ENCODE results near the gene AKAP13. TPM values are rescaled to one million over a fixed set of nuclear protein-coding genes. Genes with fewer than 3 reads are reported as not detected.

AKAP13 gene
- total and polyA plus RNA-seq, 2 of the 13 experiments (the other 11 are each of a cell fraction or from before 2014, with no cell fraction given): 6.7 to 27.1 TPM

DNA sequence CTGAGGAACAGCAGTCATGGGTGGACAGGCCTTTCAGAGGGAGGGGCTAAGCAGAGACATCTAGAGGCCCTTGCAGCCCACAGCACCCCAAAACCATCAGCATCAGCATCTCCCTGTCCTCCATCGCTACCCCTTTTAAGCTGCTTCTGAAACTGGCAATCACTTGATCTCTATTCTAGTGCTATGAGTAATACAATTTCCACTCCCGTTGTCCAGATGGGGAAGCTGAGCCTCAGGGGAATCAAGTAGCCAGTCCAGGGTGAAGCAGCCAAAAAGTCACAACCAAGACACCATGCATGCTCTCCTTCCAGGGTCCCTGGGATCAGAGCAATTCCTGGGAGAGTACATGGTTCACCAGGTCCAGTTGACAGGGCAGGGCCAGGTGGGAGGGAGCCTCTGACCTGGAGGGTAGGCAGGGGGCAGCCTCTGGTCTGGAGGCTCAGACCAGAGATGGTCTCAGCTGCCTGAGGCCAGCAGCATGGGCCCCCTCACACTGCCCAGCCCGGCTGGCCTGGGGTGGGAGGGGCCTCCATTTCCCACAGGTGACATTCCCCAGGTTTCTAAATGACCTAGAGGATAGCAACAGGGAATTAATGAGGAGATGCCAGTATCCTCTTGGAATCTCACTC lies 384.4 kb downstream of the AKAP13 start:
- Histone ChIP-seq H3K4me1 (ENCODE audit: insufficient read depth, low read length) (peaks cover 19% of the 10 kb centered on the region), H3K27ac (ENCODE audit: extremely low read length, insufficient read depth, low read length) (no peak overlapping the region), H3K27me3 (ENCODE audit: control insufficient read depth in 1 of 2, insufficient read depth in 2 of 2, low read length in 2 of 2) (no peaks in the 10 kb centered on the region), H3K36me3 (replicated peaks in 1 of 2; ENCODE audit: control insufficient read depth in 1 of 2, insufficient read depth in 2 of 2, low read length in 2 of 2) (peaks cover 10 to 11% of the 10 kb centered on the region in 2 experiments; a peak in 4 of 5 replicates), H3K4me3 (replicated peaks in 1 of 3; ENCODE audit: insufficient read depth in 1 of 3, low read depth in 2 of 3, low read length in 3 of 3) (no peak overlapping the region), H3K79me2 (ENCODE audit: insufficient read depth, low read length) (no peaks in the 10 kb centered on the region), H3K9me3 (ENCODE audit: low read length) (no peaks in the 10 kb centered on the region), H3K9ac (ENCODE audit: insufficient read depth, low read depth, low read length) (no peak overlapping the region), H2AFZ (ENCODE audit: low read length) (no peak overlapping the region), H4K20me1 (ENCODE audit: insufficient read depth, low read length) (no peaks in the 10 kb centered on the region), H3K4me2 (ENCODE audit: low read depth, low read length) (no peak overlapping the region)
- 86% methylated on average over 1 of the region's 3 CpGs for WGBS (ENCODE audit: low lambda C conversion rate)
- FAIRE-seq (no peak), DNase-seq (ENCODE audit: low spot score) (no peak), ATAC-seq (no peak)
- BruUV-seq (replicated peaks): no TSS peak
- intact Hi-C loops (cut with micrococcal nuclease; ENCODE audit: unreplicated experiment) (no loop called here), in situ Hi-C loops (cut with HindIII; ENCODE audit: extremely low pct_ligation_motif_present, low pct_unique_long_range_greater_than_20kb) (no loop called here)
- POLR2A ChIA-PET: no interaction called here
- CTCF ChIA-PET (ENCODE audit: low intra/inter-chr PET ratio, low total read pairs): no interaction called here
- TF ChIP-seq NBN (conservative IDR thresholded peaks at IDR 0.05) (no peak), HOXD1 (CRISPR knock-in tag; IDR thresholded peaks at IDR 0.05) (no peak), ZNF839 (CRISPR knock-in tag; IDR thresholded peaks at IDR 0.05; ENCODE audit: borderline replicate concordance) (no peak), ZNF713 (CRISPR knock-in tag; IDR thresholded peaks at IDR 0.05) (no peak), ZZZ3 (CRISPR knock-in tag; IDR thresholded peaks at IDR 0.05; ENCODE audit: borderline replicate concordance) (no peak), RORA (CRISPR knock-in tag; IDR thresholded peaks at IDR 0.05) (no peak), IKZF1 (IDR thresholded peaks at IDR 0.05) (no peak), TSC22D2 (CRISPR knock-in tag; IDR thresholded peaks at IDR 0.05; ENCODE audit: borderline replicate concordance) (no peak), ZNF598 (CRISPR knock-in tag; IDR thresholded peaks at IDR 0.05; ENCODE audit: borderline replicate concordance) (no peak), DPF2 (CRISPR knock-in tag; IDR thresholded peaks at IDR 0.05; ENCODE audit: borderline replicate concordance, low read depth) (no peak), YEATS4 (CRISPR knock-in tag; IDR thresholded peaks at IDR 0.05; ENCODE audit: borderline replicate concordance) (no peak), ZSCAN21 (CRISPR knock-in tag; IDR thresholded peaks at IDR 0.05; ENCODE audit: borderline replicate concordance) (no peak), SMAD3 (CRISPR knock-in tag; IDR thresholded peaks at IDR 0.05) (no peak)
- TF ChIP-seq, protein P1, sequence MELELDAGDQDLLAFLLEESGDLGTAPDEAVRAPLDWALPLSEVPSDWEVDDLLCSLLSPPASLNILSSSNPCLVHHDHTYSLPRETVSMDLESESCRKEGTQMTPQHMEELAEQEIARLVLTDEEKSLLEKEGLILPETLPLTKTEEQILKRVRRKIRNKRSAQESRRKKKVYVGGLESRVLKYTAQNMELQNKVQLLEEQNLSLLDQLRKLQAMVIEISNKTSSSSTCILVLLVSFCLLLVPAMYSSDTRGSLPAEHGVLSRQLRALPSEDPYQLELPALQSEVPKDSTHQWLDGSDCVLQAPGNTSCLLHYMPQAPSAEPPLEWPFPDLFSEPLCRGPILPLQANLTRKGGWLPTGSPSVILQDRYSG (CRISPR knock-in tag; IDR thresholded peaks at IDR 0.05): no peak
- TF ChIP-seq, protein P2, sequence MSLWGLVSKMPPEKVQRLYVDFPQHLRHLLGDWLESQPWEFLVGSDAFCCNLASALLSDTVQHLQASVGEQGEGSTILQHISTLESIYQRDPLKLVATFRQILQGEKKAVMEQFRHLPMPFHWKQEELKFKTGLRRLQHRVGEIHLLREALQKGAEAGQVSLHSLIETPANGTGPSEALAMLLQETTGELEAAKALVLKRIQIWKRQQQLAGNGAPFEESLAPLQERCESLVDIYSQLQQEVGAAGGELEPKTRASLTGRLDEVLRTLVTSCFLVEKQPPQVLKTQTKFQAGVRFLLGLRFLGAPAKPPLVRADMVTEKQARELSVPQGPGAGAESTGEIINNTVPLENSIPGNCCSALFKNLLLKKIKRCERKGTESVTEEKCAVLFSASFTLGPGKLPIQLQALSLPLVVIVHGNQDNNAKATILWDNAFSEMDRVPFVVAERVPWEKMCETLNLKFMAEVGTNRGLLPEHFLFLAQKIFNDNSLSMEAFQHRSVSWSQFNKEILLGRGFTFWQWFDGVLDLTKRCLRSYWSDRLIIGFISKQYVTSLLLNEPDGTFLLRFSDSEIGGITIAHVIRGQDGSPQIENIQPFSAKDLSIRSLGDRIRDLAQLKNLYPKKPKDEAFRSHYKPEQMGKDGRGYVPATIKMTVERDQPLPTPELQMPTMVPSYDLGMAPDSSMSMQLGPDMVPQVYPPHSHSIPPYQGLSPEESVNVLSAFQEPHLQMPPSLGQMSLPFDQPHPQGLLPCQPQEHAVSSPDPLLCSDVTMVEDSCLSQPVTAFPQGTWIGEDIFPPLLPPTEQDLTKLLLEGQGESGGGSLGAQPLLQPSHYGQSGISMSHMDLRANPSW (CRISPR knock-in tag; IDR thresholded peaks at IDR 0.05; ENCODE audit: borderline replicate concordance): no peak
